Measurements from ENCODE around the gene VAPA. TPM values are rescaled to one million over a fixed set of nuclear protein-coding genes. Genes with fewer than 3 reads are reported as not detected.

The VAPA gene
- total and polyA plus RNA-seq, 9 of the 15 experiments (the other 6 are each of a cell fraction or from before 2014, with no cell fraction given) = 219 to 902 (median 526) TPM

- no peak overlapping the region for H3K4me2 ChIP-seq (ENCODE audit: insufficient read depth, low read length)
- no peak overlapping the region for H2AFZ ChIP-seq (ENCODE audit: low read depth, low read length)
- ChIA-PET CTCF (ENCODE audit: low intra/inter-chr PET ratio) (no interaction called here), POLR2A (interaction anchor here (0.5 to 2.0 kb wide), 13 partner anchors 8 to 593 kb away, joined by 3 to 6 read pairs (median 3); no protein-coding TSS in a partner anchor)
- no peak overlapping the region for H3K27ac ChIP-seq (ENCODE audit: extremely low read depth, low read depth, low read length)
- ATAC-seq = peak; percentile 50
- no peak overlapping the region for H3K4me3 ChIP-seq
- no peaks in the 10 kb centered on the region for H3K9me1 ChIP-seq (ENCODE audit: control insufficient read depth, insufficient read depth, low read length)
- intact Hi-C loops (cut with micrococcal nuclease) (loop anchor here (10.0 kb wide), 1 partner anchor 384 kb away; no protein-coding TSS in a partner anchor), in situ Hi-C loops (cut with MboI) (no loop called here)
- peaks cover 29% of the 10 kb centered on the region for H3K79me2 ChIP-seq (ENCODE audit: control insufficient read depth, insufficient read depth, low read length)
- 72% methylated on average over 4 of the region's 4 CpGs for WGBS (ENCODE audit: insufficient coverage, low coverage, missing lambda C conversion rate)
- no peaks in the 10 kb centered on the region for H4K20me1 ChIP-seq (replicated peaks; ENCODE audit: control insufficient read depth, insufficient read depth, low read length)
- H3K9me3 ChIP-seq (replicated peaks; ENCODE audit: control insufficient read depth, insufficient read depth, low read depth, low read length) = no peaks in the 10 kb centered on the region
- peaks cover 37% of the 10 kb centered on the region for H3K36me3 ChIP-seq (ENCODE audit: control insufficient read depth, insufficient read depth, low read length)
- no peak for DNase-seq (ENCODE audit: extremely low read depth in 1 of 4, low spot score in 3 of 4)
- H3K27me3 ChIP-seq (ENCODE audit: control insufficient read depth in 2 of 2, insufficient read depth in 2 of 2, low read length in 2 of 2) = no peaks in the 10 kb centered on the region
- BruUV-seq (replicated peaks) = TSS peak; percentile 0
- peaks cover 0 to 12% of the 10 kb centered on the region in 2 experiments; a peak in 3 of 5 replicates for H3K4me1 ChIP-seq (replicated peaks in 1 of 2; ENCODE audit: control insufficient read depth in 2 of 2, insufficient read depth in 2 of 2, low read length in 2 of 2)
- no peak for FAIRE-seq
- no peak overlapping the region for H3K9ac ChIP-seq (ENCODE audit: insufficient read depth in 1 of 2, low read depth in 2 of 2, low read length in 2 of 2)
- TF ChIP-seq CHCHD3 (CRISPR knock-in tag; IDR thresholded peaks at IDR 0.05) (0 out of 2 replicates have a peak, but pooled peaks have one; percentile 35), PHTF2 (CRISPR knock-in tag; IDR thresholded peaks at IDR 0.05) (0 out of 2 replicates have a peak, but pooled peaks have one; percentile 29), CXXC5 (CRISPR knock-in tag; IDR thresholded peaks at IDR 0.05) (0 out of 2 replicates have a peak, but pooled peaks have one; percentile 3), E2F8 (IDR thresholded peaks at IDR 0.05; ENCODE audit: low read depth, partially characterized antibody) (peak; percentile 44), POLR2A (conservative IDR thresholded peaks at IDR 0.05) (peak; percentile 59), ZBTB12 (CRISPR knock-in tag; IDR thresholded peaks at IDR 0.05) (no peak), CEBPB (tag; IDR thresholded peaks at IDR 0.05) (peak; percentile 79), POLR2G (IDR thresholded peaks at IDR 0.05; ENCODE audit: low read depth, low read length) (peak; percentile 25; the same call in 1 of the 2 replicates), HDAC2 (IDR thresholded peaks at IDR 0.05) (no peak), CCNT2 (IDR thresholded peaks at IDR 0.05; ENCODE audit: borderline replicate concordance, extremely low read depth, insufficient read length, low read depth, low read length) (peak; percentile 21), ZSCAN29 (IDR thresholded peaks at IDR 0.05) (no peak), ARID1B (IDR thresholded peaks at IDR 0.05) (peak; percentile 24; the same call in 1 of the 2 replicates), RBM22 (IDR thresholded peaks at IDR 0.05; ENCODE audit: low read depth, low read length, poor library complexity, severe bottlenecking) (peak; percentile 49), SMAD3 (CRISPR knock-in tag; conservative IDR thresholded peaks at IDR 0.05) (0 out of 2 replicates have a peak, but pooled peaks have one; percentile 15), ATF4 (CRISPR knock-in tag; IDR thresholded peaks at IDR 0.05) (peak; percentile 35; the same call in 1 of the 2 replicates), OTX1 (CRISPR knock-in tag; IDR thresholded peaks at IDR 0.05) (0 out of 2 replicates have a peak, but pooled peaks have one; percentile 20), ATF3 (IDR thresholded peaks at IDR 0.05) (peak; percentile 78), ATF3 (CRISPR knock-in tag; conservative IDR thresholded peaks at IDR 0.05) (no peak)
Observed at GRCh38 chr18:9958861-9959399, 45.1 kb downstream of the VAPA start.
